PFSK-1 (cell line): ENCODE data around the gene TSC2.

Source experiments
- FOXP2 ChIP-seq: optimal IDR thresholded peaks from 2 replicates; pipeline ENCODE3; 2011; ENCODE audit warnings: borderline replicate concordance, control low read depth, inconsistent platforms; ENCODE audit not compliant: insufficient read depth; ENCODE audit errors: extremely low read length, extremely low read depth
- POLR2AphosphoS5 ChIP-seq: IDR thresholded peaks from 2 replicates; pipeline ENCODE4 v1.6.1; 2012; ENCODE audit warnings: low read depth, mild to moderate bottlenecking, control low read depth, low read length, moderate library complexity
- REST ChIP-seq, 2 experiments: IDR thresholded peaks; 2 replicates each; pipeline versions ENCODE4 v1.6.1 to v1.8.0; 2011 to 2012; ENCODE audit warnings: low read depth in 2 of 2, low read length in 2 of 2, control low read depth in 1 of 2, inconsistent platforms in 1 of 2, mild to moderate bottlenecking in 1 of 2, moderate library complexity in 1 of 2; ENCODE audit not compliant: insufficient read depth in 1 of 2
- SIN3A ChIP-seq: IDR thresholded peaks from 2 replicates; pipeline ENCODE4 v1.6.1; 2012; ENCODE audit warnings: mild to moderate bottlenecking, low read length, moderate library complexity, borderline replicate concordance; ENCODE audit not compliant: insufficient read depth
- TAF1 ChIP-seq: IDR thresholded peaks from 2 replicates; pipeline ENCODE4 v1.6.1; 2012; ENCODE audit warnings: low read length, control low read depth, borderline replicate concordance; ENCODE audit not compliant: insufficient read depth

Gene TSC2

GRCh38 chr16:2034696-2035430 is 12.9 kb upstream of the TSC2 start:
- no peak for TF ChIP-seq POLR2AphosphoS5
- TF ChIP-seq FOXP2 = no peak
- no peak for TF ChIP-seq SIN3A
- no peak for TF ChIP-seq TAF1
- TF ChIP-seq REST (IDR thresholded peaks at IDR 0.05; ENCODE audit: insufficient read depth in 1 of 2, low read depth in 2 of 2, low read length in 2 of 2) = no peak

- TF ChIP-seq FOXP2 (no peak), REST (IDR thresholded peaks at IDR 0.05; ENCODE audit: insufficient read depth in 1 of 2, low read depth in 2 of 2, low read length in 2 of 2) (no peak), TAF1 (no peak), POLR2AphosphoS5 (no peak), SIN3A (no peak)
These were observed 12.2 kb upstream of the TSC2 start for GRCh38 chr16:2035431-2036199.

GRCh38 chr16:2036200-2036966 is 11.4 kb upstream of the TSC2 start:
- TF ChIP-seq POLR2AphosphoS5 (no peak), REST (IDR thresholded peaks at IDR 0.05; ENCODE audit: insufficient read depth in 1 of 2, low read depth in 2 of 2, low read length in 2 of 2) (no peak), TAF1 (no peak), FOXP2 (no peak), SIN3A (no peak)

GRCh38 chr16:2037115-2037514 is 10.7 kb upstream of the TSC2 start:
- no peak for TF ChIP-seq SIN3A
- no peak for TF ChIP-seq FOXP2
- TF ChIP-seq REST (IDR thresholded peaks at IDR 0.05; ENCODE audit: insufficient read depth in 1 of 2, low read depth in 2 of 2, low read length in 2 of 2) = no peak
- no peak for TF ChIP-seq POLR2AphosphoS5
